HCT116 (cell line): ENCODE measurements around the gene MICU2. TPM values are rescaled to one million over a fixed set of nuclear protein-coding genes. Genes with fewer than 3 reads are reported as not detected.

Experiments
- ATAC-seq: fragments of 200-7000 bp; cut with Tn5 transposase; 2 replicates; pipeline ENCODE4 v1.9.1; 2020; ENCODE audit warnings: mild to moderate bottlenecking, moderate library complexity
- BruUV-seq: library from RNA; stranded (reverse); fragments of 400-500 nt; replicated peaks from 2 replicates; lab custom pipeline; 2021; lab: Mats Ljungman, UMichigan
- CTCF ChIA-PET: fragments of 300-600 bp; sonication (Branson Sonifier 250); formaldehyde crosslinking; loops from one replicate; lab custom pipeline; 2021; ENCODE audit warnings: antibody characterized with exemption; lab: Charles Lee
- POLR2A ChIA-PET: fragments of 300-600, 350-600 bp; sonication (Branson Sonifier 250); formaldehyde crosslinking; loops from one replicate; lab custom pipeline; 2021; ENCODE audit warnings: antibody characterized with exemption; lab: Charles Lee
- RAD21 ChIA-PET, 2 experiments: fragments of 300-600 bp; sonication (Branson Sonifier 250); formaldehyde crosslinking; loops; one replicate each; lab custom pipeline; 2023; ENCODE audit warnings: low total read pairs in 2 of 2; ENCODE audit not compliant: uncharacterized antibody in 2 of 2, unreplicated experiment in 2 of 2, low non-redundant PET in 1 of 2; lab: Charles Lee
- DNase-seq: peaks from one replicate; pipeline ENCODE4 v3.0.0-alpha.2; 2010; ENCODE audit warnings: low read depth, low spot score
- H2AFZ ChIP-seq: fragments of 200-600 bp; shearing (Covaris generic), sonication (generic); 2 replicates; pipeline ENCODE4 v1.6.1; 2017; ENCODE audit warnings: low read depth, mixed run types, mixed read lengths, antibody characterized with exemption, low read length; ENCODE audit not compliant: poor library complexity, severe bottlenecking
- H3K27ac ChIP-seq: 2 replicates; pipeline ENCODE4 v1.5.1; 2012; ENCODE audit warnings: low read depth, low read length
- H3K27me3 ChIP-seq: fragments of 200-600 bp; sonication (generic); 2 replicates; pipeline ENCODE4 v1.6.1; 2016; ENCODE audit warnings: mixed run types, low read length, mixed read lengths; ENCODE audit not compliant: insufficient read depth
- H3K36me3 ChIP-seq, 2 experiments: fragments of 200-500 bp in 1 of 2; fragments of 200-600 bp in 1 of 2; sonication (Bioruptor generic) in 1 of 2; sonication (generic) in 1 of 2; 2 replicates each; pipeline versions ENCODE4 v1.5.1 to v1.6.1; 2014 to 2016; ENCODE audit warnings: low read length in 2 of 2, inconsistent platforms in 1 of 2, mixed read lengths in 1 of 2, mixed run types in 1 of 2; ENCODE audit not compliant: insufficient read depth in 2 of 2, control insufficient read depth in 1 of 2
- H3K4me1 ChIP-seq, 2 experiments: fragments of 200-600 bp in 1 of 2; sonication (generic) in 1 of 2; 2 replicates each; pipeline versions ENCODE4 v1.5.1 to v1.6.1; 2012 to 2017; ENCODE audit warnings: low read length in 2 of 2, inconsistent platforms in 1 of 2, mild to moderate bottlenecking in 1 of 2, mixed read lengths in 1 of 2, mixed run types in 1 of 2, moderate library complexity in 1 of 2; ENCODE audit not compliant: insufficient read depth in 2 of 2, control insufficient read depth in 1 of 2
- H3K4me2 ChIP-seq: fragments of 200-600 bp; sonication (generic); 2 replicates; pipeline ENCODE4 v1.6.1; 2017; ENCODE audit warnings: mixed run types, low read length, mixed read lengths
- H3K4me3 ChIP-seq, 2 experiments: fragments of 200-600 bp in 1 of 2; sonication (generic) in 1 of 2; replicated peaks in 1 of 2; 2 replicates each; pipeline ENCODE4 v1.5.1; 2011 to 2016; ENCODE audit warnings: low read length in 2 of 2, control low read depth in 1 of 2, low read depth in 1 of 2, mild to moderate bottlenecking in 1 of 2, mixed read lengths in 1 of 2, mixed run types in 1 of 2
- H3K79me2 ChIP-seq: fragments of 200-600 bp; sonication (generic); 2 replicates; pipeline ENCODE4 v1.6.1; 2017; ENCODE audit warnings: mild to moderate bottlenecking, mixed run types, low read length, moderate library complexity, mixed read lengths; ENCODE audit not compliant: insufficient read depth
- H3K9ac ChIP-seq: fragments of 200-600 bp; sonication (generic); 2 replicates; pipeline ENCODE4 v1.6.1; 2016; ENCODE audit warnings: low read length, mixed read lengths
- H3K9me2 ChIP-seq: fragments of 200-600 bp; sonication (generic), shearing (Covaris generic); 2 replicates; pipeline ENCODE4 v1.6.1; 2017; ENCODE audit warnings: mixed run types, mild to moderate bottlenecking, moderate library complexity; ENCODE audit not compliant: insufficient read depth
- H3K9me3 ChIP-seq, 2 experiments: fragments of 200-500 bp in 1 of 2; fragments of 200-600 bp in 1 of 2; sonication (Bioruptor generic) in 1 of 2; sonication (generic) in 1 of 2; 2 replicates each; pipeline ENCODE4 v1.6.1; 2014 to 2017; ENCODE audit warnings: low read length in 2 of 2, mixed read lengths in 2 of 2, inconsistent platforms in 1 of 2, low read depth in 1 of 2, mild to moderate bottlenecking in 1 of 2, mixed run types in 1 of 2, moderate library complexity in 1 of 2; ENCODE audit not compliant: control insufficient read depth in 1 of 2, insufficient read depth in 1 of 2
- H4K20me1 ChIP-seq: fragments of 200-600 bp; sonication (generic), shearing (Covaris generic); 2 replicates; pipeline ENCODE4 v1.6.1; 2017; ENCODE audit warnings: mixed run types, mild to moderate bottlenecking, moderate library complexity; ENCODE audit not compliant: insufficient read depth
- ELF1 ChIP-seq: IDR thresholded peaks from 2 replicates; pipeline ENCODE4 v1.6.1; 2012; ENCODE audit warnings: low read depth, borderline replicate concordance
- FOSL1 ChIP-seq: IDR thresholded peaks from 2 replicates; pipeline ENCODE4 v1.6.1; 2012; ENCODE audit warnings: low read depth
- SP1 ChIP-seq: IDR thresholded peaks from 2 replicates; pipeline ENCODE4 v1.6.1; 2012; ENCODE audit warnings: low read depth
- SRF ChIP-seq: IDR thresholded peaks from 2 replicates; pipeline ENCODE4 v1.6.1; 2012; ENCODE audit warnings: low read depth
- intact Hi-C: fragments of 100-400 bp; cut with micrococcal nuclease; formaldehyde crosslinking; loops from 2 replicates; pipeline ENCODE4 v1.10.0; 2022
- total RNA-seq: library from RNA; stranded (reverse); gene quantifications from one replicate; pipeline ENCODE4 v1.2.1, GENCODE V29; 2021; ENCODE audit not compliant: unreplicated experiment

Gene MICU2
- total RNA-seq, 1 experiment from 2014 or later, result 41.0 TPM

DNA sequence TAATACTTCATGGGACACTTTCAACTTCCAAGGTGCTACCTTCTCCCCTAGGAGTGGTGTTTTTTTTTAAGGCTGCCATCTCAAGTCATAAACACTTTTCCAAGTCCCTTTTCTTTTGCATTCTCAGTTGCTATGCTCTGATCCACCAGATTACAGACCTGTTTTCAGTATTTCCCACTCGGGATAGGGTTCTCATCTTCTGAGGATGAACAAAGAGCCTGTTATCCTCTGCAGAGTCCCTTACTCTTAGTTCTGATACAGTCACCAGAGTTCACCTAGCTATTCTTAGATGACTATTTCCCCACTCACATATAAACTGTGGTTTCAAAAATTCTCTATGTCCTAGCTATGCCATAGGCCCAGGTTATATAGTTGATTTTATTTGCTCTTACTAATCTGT lies 160.8 kb downstream of the MICU2 start:
- intact Hi-C loops, result no loop called here
- CTCF ChIA-PET, result no interaction called here
- Histone ChIP-seq H3K27ac (peak overlapping the region; percentile 61), H3K4me1 (peaks cover 36 to 44% of the 10 kb centered on the region in 2 experiments), H3K9ac (peak overlapping the region; percentile 42), H3K9me3 (peaks cover 0 to 2% of the 10 kb centered on the region in 2 experiments; a peak in 1 of 4 replicates), H3K36me3 (peaks cover 0 to 8% of the 10 kb centered on the region in 2 experiments; a peak in 1 of 4 replicates), H3K79me2 (peaks cover 85% of the 10 kb centered on the region), H2AFZ (no peak overlapping the region), H3K9me2 (no peaks in the 10 kb centered on the region), H3K4me2 (peak overlapping the region; percentile 73), H3K4me3 (peak overlapping the region in 1 of 2 experiments; percentile 38; a peak in 1 of 4 replicates), H3K27me3 (no peaks in the 10 kb centered on the region), H4K20me1 (peaks cover 4% of the 10 kb centered on the region; the same call in 1 of the 2 replicates)
- TF ChIP-seq FOSL1, result no peak
- TF ChIP-seq SP1, result no peak
- 0 out of 2 replicates have a peak, but pooled peaks have one; percentile 24 for TF ChIP-seq SRF
- no peak for TF ChIP-seq ELF1
- RAD21 ChIA-PET, result no interaction called here
- POLR2A ChIA-PET, result no interaction called here
- DNase-seq (no peak), ATAC-seq (peak; percentile 67)
- no TSS peak for BruUV-seq

Other genes with a start within 250 kb of the MICU2 start
- 110 TPM for gene ZDHHC20, start 144.9 kb downstream of the MICU2 start, total RNA-seq
- 1.5 TPM for gene FGF9, start 66.9 kb upstream of the MICU2 start, total RNA-seq